HG02642 (cell line): ENCODE measurements around the gene DEXI.

Experiments
- ATAC-seq: cut with Tn5 transposase; IDR thresholded peaks from one replicate; pipeline ENCODE4 v1.9.1; 2021; ENCODE audit warnings: mild to moderate bottlenecking; ENCODE audit not compliant: unreplicated experiment, poor library complexity

The DEXI gene

DNA sequence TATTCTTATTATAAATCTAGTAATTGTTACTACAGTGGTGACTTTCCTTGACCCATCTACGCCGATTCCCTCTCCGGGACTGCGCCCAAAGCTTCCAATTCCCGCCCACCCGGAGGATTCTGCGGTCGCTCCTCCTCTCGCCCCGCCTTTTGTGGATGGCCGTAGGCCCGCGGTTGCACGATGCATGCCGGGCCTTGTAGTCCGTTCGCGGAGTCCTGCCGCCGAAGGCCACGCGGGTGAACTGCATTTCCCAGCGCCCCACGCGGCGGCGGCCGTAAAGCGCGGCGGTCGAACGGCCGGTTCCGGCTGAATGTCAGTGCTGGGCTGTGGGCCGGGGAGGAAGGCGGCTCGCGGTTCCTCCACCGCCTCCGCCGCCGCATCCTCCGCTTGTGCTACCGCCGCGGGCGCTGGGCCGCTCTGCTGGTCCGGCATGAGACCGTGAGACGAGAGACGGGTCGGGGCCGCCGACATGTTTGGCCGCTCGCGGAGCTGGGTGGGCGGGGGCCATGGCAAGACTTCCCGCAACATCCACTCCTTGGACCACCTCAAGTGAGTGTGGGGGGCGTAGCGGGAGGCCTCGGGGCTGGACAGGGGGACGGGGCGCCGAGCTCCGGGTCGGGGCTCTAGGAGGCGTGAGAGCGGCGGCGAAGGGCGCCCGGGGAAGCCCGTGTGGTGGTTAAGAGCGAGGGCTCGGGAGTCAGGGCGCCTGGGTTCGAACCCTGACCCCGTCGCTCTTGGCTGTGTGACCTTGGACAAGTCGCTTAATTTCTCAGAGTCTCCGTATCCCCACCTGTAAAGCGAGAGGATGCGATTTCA, 2.2 kb upstream of the DEXI start, which contains the start of gene CLEC16A:
Gene CLEC16A (plus strand): TSS at position 316 of the 816 bp plus-strand sequence. CDS start 154 bp downstream, at position 470.
- peak; percentile 76 for ATAC-seq

DNA sequence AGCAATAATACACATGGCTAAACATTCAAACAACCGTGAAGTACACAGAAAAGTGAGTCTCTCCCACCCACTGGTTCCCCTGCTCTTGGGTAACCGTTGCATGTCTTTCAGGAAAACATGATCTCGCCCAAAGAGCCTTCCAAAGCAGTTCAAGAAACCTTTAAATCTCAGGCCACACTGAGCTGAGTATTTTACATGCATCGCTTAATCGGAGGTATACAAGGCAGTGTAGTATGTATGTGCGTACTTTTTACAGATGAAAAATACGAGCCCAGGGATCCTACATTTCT, 741 bp upstream of the DEXI start:
- ATAC-seq: no peak

DNA sequence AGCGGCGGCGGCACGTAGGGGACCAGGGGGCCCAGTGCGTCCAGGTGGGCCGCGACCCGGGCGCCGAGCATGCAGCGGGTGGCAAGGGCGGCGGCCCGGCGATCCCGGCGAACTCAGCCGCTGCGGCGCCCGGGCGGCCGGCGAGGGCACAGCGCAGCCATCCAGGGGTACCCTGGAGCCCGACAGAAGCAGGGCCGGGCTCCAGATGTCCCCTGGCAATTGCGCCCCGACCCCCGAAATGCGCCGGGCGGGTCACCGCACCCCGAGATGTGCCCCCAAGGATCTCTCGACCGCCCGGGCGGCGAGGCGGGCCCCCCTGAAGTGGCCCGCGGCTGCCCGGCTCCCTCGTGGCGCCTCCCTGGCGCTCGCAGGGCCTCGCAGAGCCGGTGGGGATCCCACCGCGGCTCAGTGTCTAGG, 325 bp downstream of the DEXI start:
- ATAC-seq: peak; percentile 12

DNA sequence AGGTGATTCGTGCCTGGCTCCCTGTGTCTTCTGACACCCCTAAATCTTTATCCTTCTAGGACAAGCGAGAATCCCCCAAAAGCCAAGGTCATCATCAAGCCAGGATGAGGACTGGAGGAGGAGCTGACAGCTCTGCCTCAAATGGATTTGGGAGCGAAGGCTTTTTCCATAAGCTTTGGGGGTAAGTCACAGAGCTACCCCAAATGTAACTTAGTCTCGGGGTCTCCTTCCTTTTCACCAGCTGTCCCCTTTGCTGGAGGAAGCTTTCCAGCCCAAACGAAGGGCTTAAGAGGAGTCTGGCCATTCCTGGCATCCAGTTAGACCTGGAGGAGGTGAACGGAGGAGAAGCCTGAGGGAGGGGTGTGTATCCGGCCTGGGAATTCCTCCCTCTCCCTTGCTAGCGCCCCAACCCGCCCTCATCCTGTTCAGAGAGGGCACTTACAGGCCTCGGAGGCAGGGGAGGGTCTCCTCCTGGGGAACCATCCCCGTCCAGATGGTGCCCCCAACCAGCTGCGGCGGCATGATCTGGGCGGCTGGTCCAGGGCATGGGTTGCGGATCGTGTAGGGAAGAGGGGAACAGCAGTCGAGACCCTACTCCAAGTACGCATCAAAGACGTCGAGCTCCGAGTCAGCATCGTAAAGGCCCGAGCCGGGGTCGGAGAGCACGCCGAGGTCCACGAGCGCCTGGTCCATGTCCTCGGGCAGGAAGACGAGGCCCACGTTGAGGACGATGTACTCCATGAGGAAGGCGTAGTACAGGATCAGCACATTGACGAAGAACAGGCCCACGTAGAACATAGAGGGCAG, 938 bp downstream of the DEXI start:
- ATAC-seq: no peak

DNA sequence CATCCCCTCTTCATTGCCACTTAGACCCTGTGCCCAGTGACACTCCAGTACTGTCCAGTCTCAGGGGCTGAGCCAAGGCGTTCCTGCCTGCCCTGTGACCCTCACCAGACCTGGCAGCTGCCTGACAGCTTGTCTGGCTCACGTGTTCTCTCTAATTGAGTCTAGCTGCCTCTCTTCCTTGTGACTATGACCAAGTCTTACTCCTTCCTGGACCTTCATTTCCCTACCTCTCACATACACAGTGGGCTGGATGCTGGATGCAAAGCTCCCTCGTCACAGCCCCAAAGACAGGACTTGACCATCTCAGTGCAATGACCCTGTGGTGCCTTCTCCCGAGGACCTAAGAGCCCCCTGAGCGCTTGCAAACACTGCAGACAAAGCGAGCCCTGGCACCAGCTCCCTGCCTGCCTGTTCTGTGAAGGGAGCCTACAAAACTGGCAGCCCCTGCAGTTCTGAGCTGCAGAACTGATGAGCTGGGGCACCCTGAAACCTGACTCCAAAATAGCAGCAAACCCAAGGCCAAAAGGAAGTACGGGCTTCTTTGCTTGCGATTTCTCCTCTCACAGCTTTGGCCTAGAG, 1.7 kb downstream of the DEXI start:
- no peak for ATAC-seq

DNA sequence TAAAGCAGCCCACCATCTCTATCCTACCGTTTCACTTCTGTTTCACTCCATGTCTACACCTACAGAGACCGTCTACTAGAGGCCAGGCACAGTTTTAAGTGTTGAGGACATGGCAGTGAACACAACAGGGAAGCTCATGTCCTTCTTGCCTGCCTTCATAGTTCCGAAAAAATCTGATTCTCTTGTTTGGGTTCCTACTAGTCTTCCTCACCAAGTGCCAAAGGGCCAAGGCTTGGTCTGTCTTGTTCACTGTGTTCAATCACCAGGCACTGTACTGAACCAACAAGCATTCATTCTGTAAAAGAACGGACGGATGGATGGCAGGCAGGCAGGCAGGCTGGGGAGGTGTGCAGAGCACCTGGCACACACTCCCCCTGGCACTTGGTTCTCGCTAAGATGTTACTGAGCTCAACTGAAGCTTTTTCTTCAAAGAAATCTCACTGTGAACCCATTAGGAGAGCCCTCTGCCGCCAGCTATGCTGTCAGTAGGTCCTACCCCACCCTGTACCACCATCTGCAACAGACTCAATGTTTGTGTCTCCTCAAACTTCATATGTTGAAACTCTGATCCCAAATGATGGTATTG, 2.5 kb downstream of the DEXI start:
- no peak for ATAC-seq

DNA sequence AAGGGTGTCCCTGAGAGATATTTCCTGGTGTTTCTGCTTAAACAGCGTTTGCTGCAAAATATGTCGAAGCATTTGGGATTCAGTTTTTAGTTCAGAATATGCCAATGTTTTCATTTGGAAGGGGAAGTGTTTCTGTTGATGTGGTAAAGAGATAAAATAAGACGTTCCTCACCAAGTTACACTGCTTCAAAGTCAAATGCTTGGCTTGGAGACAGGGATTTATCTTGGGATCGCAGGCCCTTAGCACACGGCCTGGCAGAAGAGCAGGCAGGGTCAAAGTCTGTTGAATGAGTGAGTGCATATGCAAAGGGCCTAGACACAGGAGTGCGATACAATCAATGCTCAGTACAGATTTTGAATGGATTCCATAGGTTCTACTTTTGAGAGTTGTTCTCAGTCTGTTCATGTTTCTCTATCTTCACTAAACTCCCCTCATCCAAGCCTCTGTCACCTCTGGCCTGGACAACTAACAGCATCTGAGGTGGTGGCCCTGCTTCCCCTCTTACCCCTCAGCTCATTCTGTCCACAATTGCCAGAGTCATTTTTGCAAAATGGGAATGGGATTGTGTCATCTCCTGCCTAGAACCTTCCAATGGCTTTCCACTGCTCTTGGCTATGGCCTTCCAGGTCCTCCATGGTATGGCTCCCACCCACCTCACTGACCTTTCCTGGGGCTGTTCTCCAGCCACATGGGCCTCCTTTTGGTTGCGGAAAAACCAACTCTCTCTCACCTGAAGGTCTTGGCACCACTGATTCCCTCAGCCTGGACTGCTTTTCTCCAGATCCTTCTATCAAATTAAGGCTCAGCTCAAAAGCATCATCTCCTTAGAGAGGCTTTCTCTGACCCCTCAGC, 3.2 kb downstream of the DEXI start:
- no peak for ATAC-seq

DNA sequence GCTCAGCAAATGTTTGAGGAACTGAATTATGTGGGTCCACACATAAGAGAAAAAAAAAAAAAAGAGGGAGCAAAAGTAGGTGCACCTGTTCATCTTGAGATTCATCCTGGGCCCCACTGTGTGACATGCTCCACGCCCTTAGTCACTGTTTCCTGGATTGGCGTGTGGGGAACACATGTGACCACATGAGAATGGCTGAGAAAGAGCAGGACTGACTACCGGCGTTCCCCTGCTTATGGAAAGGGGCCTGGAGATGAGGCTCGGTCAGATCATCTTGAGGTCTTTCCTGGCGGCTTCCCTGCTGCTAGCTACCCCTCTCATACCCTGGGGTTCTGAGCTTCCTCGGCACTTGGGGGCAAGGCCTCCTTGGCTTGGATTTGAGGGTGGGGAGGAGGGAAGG, 3.9 kb downstream of the DEXI start:
- no peak for ATAC-seq

DNA sequence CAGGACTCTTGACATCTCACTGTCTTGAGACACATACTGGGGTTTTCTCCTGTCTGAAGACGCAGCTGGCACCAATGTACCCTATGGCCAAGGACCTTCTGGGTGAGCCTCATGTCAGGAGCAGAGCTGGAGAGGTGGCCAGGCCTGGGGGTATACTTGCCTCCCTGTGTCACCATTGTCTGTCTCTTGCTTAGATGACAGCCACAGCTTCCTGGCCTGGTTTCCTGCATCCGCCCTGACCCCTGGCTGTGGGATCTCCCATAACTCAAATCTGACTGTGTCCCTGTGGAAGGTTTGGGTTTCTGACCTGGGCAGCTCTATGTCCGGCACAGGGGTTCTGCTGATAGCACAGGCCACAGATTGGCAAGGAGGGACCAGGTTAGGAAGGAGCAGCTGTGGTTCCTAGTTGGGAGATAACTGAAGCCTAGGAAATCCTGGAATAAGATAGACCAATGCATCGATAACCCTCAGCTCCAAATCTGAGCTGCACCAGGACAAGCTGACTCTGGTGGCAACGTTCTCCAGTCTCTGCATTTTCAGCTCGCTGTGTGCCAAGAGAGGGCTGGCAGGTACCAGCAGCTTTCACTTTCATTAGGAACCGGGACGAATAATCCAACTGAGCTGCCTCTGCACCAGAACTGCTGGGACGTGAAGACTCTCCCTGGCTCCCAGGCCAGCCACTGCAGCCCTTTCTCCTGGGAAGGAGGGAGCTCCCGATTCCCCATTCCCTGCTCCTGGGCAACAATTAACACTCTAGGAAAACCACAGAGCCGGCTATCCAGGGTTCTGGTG, 5.0 kb downstream of the DEXI start:
- ATAC-seq: no peak

DNA sequence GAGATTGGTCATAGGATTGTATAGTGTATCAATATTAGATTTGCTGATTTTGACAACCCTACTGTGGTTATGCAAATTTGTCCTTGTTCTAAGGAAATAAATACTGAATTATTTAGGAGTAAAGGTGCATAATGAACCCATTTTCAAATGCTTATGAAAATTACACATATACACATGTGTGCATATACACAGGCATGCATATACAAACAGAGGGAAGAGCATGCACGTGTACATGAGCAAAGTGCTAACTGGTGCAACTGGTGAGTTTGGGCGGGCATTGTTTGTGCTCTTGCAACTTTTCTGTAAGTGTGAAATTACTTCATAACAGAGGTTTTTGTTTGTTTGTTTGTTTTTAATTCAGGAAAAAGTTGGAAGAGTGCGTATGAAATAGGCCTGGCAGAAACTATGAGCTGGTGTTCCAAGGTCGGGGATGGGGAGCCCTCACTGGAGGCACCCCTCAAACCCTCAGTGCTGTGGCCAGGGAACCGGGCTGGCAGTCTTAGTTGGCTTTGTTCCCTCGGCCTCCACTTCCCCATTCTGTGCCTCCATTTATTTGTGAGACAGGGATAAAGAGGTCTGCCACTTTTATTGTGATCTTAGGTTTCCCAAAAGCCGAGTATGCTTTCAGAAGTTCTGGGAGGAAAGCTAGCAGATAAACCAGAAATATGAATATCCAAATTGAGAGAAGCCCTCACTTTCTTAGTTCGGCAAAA, 5.8 kb downstream of the DEXI start:
- ATAC-seq: no peak

DNA sequence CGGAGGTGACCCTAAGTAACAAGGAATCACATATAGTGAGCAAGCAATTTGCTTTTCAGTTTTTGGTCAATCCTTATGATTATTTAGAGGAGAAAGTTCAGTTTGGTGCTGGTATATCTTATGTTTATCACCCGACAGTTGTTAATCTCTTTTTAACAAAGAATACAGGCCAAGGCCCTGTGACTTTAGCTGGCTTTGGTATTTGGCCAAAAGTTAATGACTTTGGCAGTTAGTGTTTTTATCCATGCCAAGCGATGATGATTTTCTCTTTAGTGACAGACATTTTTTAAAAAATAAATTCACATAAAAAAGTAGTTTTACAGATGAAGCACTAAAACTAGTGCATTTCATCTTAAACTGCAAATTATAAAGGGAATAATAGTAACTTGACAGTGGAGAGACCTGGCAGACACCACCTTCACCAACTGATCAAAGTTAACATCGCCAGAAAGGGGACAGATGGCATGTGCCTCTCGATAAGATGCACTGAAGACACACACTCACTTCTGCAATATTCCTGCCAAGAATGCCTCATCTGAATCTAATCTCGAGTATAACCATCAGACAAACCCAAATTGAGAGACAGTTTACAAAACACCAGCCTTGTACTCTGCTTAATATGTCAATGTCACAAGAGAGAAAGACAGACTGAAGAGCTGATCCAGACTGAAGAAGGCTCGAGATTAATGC, 6.9 kb downstream of the DEXI start:
- ATAC-seq: no peak

DNA sequence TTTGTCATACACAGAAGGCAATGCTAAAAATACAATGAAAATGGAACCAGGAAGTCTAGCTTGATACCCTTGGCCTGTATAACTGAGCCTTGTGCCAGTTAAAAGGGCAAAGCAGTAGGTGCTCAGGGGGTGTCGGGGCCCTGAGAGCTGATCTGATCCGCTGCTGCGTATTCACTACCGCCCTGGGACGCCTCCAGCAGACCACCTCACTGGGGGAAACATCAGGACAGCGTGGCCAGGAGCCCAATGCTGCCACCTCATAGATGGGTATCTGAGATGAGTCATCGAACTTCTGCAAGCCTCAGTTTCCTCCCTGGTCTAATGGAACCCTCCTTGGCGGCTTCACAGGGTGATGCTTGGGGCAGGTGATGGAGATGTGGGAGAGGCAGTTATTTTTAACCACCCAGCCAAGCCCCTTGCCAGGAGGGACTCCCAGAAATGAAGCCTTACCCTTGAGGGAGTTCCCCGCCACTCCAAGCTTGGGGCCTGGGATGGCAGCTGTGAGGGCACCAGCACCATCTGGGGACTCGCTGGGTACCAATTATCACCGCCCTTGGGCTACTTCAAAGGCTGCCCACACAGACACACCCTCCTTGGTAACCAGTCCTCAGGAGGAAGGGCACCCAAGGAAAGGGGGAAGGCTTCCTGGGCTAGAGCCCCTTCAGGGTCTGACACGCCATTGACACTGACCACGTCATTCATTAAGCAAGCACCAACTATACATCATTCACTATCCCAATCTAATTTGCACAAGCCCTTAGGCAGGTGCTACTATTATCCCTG, 7.8 kb downstream of the DEXI start:
- ATAC-seq: no peak

DNA sequence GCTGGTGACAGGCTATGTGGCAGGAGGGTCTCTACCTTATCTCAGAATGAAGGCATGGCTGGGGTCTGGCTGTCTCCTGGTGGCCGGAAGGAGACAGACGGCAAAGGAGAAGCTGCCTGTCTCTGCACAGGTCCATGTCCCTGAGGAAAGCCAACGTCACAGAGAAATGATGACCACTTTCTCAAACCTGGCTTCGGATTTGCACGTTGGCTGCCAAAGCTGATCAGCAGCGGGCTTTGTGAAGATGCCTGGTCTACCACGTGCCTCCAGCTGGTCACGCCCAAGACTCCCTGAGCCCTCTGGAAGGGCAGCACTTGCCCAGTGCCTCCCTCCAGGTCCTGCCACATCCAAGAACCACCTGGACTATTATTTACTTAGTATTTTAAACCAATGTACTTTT, 8.4 kb downstream of the DEXI start:
- no peak for ATAC-seq

DNA sequence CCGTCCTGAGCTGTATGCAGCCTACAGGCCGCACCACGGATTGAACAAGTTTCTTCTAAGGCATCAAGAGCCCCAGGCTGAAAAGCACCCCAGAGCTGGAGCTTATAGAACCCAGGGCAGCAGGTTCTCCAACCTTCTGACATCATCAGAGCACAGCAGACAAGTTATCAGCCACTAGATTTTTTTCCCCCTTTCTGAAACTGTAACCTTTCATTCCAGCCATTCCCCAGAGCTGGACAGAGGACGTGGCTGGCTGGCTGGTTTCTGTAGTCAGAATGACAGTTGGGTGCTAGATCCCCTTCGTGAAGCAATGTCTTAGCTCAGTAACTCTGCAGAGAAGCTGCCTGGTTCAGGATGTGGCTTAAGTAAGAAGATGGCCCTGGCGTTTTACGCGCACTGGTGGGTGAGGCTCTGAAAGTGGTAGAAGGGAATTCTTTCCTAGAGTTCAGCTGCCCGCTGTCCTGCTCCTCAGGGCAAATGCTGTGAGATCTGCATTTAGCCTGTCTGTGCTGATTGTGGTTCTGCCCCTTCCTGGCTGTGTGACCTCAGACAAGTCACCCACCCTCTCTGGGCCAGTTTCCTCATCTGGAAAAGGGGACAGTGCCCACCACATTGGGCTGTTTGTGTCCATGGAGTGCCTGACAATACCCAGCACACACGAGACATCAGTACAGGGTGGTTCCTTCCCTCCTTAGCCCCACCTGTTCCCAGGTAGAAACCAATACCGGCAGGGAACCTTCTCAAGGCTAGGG, 9.1 kb downstream of the DEXI start:
- ATAC-seq: no peak

DNA sequence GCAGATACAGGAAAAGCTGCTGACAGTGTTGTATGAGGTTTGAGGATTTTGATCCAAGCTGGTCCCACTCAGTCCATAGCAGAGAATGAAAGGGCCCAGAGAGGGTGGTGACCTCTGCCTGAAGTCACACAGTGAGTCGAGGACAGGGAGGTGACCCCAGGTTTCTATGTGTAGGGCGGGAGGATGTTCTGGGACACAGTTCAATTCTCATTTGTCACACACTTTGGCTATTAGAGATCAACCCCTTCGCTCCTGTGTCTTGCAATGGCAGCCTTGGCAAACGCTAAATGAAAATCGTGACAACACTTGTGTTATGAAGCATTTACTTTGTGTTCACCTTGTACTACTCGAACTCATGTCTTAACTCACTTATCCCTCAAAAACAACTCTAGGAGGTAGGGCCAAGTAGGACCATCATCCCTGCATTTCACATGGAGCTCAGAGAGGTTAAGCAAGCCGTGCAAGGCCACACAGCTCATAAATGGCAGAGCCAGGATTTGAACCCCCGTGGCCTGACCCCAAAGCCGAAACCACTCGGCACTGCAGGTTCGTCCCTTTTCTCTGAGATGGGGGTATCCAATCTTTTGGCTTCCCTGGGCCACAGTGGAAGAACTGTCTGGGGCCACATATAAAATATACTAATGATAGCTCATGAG, 10.2 kb downstream of the DEXI start:
- no peak for ATAC-seq

DNA sequence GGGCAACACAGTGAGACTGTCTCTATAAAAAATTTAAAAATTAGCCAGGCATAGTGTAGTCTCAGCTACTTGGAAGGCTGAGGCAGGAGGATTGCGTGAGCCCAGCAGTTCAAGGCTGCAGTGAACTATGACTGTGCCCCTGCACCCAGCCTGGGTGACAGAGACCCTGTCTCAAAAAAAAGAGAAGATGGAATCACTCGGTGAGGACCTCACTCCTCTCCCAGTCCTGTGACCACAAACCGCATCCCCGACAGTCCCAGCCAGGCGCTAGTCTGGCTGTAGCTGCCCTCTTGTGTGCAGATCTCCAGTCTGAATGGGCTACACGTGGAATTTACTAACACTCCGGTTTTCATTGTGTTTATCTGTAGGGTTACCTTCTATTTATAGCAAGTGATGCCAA, 11.1 kb downstream of the DEXI start:
- no peak for ATAC-seq
